Upper lobe of left lung (tissue), 4 donors: Measurements from ENCODE around the gene DIP2A.

Experiments
- EP300 ChIP-seq, 4 donors: sonication (generic); formaldehyde crosslinking; IDR thresholded peaks; one replicate each; pipeline ENCODE4 v1.5.1; 2017; ENCODE audit warnings: antibody characterized with exemption in 4 of 4, control low read depth in 2 of 4
- POLR2A ChIP-seq, 4 donors: fragments of 450-650 bp; IDR thresholded peaks; one replicate each; pipeline ENCODE4 v1.5.1; 2016 to 2017; ENCODE audit warnings: antibody characterized with exemption in 4 of 4, mild to moderate bottlenecking in 2 of 4
- POLR2AphosphoS5 ChIP-seq, 2 donors: sonication (generic); formaldehyde crosslinking; IDR thresholded peaks; one replicate each; pipeline ENCODE4 v1.5.1; 2017; ENCODE audit warnings: antibody characterized with exemption in 2 of 2
- TF ChIP-seq, protein P1 (sequence below), 6 experiments: fragments of 450-650 bp in 4 of 6; fragments of 200-600 bp in 2 of 6; sonication (generic) in 2 of 6; IDR thresholded peaks; one replicate each; pipeline ENCODE4 v1.5.1; 2016 to 2019; ENCODE audit warnings: antibody characterized with exemption in 6 of 6

DNA sequence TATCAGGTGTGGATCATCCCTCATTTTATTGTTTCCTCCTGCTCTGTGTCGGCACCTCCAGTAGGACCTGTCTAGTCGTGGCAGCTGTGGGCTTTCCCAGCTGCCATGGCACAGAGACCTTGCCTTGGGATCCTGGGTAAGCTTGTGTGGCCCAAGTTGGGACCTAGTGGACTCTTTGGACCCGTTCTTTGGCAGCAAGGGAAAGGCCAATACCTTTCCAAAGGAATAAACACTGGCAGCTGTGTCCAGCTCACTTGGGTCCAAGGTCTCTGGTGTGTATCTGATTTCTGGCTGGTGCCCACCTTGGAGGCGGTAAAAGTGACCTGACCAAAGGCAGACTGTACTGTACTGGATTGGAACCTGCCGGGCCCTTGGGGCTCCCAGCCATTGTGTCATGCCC lies 21.8 kb downstream of the DIP2A start:
- TF ChIP-seq EP300 (IDR thresholded peaks at IDR 0.05) (no peak), POLR2A (IDR thresholded peaks at IDR 0.05) (no peak), POLR2AphosphoS5 (IDR thresholded peaks at IDR 0.05) (no peak)
- TF ChIP-seq, protein P1, sequence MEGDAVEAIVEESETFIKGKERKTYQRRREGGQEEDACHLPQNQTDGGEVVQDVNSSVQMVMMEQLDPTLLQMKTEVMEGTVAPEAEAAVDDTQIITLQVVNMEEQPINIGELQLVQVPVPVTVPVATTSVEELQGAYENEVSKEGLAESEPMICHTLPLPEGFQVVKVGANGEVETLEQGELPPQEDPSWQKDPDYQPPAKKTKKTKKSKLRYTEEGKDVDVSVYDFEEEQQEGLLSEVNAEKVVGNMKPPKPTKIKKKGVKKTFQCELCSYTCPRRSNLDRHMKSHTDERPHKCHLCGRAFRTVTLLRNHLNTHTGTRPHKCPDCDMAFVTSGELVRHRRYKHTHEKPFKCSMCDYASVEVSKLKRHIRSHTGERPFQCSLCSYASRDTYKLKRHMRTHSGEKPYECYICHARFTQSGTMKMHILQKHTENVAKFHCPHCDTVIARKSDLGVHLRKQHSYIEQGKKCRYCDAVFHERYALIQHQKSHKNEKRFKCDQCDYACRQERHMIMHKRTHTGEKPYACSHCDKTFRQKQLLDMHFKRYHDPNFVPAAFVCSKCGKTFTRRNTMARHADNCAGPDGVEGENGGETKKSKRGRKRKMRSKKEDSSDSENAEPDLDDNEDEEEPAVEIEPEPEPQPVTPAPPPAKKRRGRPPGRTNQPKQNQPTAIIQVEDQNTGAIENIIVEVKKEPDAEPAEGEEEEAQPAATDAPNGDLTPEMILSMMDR (IDR thresholded peaks at IDR 0.05), result no peak
